IPS-NIHi7 (cell line): ENCODE measurements around the gene IFT52.
A peak's percentile ranks its signal among the peaks of the same experiment; 100 is the strongest.

ENCODE experiments used
- DNase-seq: peaks from one replicate; pipeline ENCODE4 v3.0.0; 2012; ENCODE audit warnings: mixed read lengths; ENCODE audit errors: extremely low spot score

IFT52 gene

GRCh38 chr20:43690943-43691598 is 100.3 kb downstream of the IFT52 start:
- DNase-seq: no peak

- peak; percentile 81 for DNase-seq
Measured at GRCh38 chr20:43691928-43692524, 101.3 kb downstream of the IFT52 start.

- DNase-seq: no peak
Measured at GRCh38 chr20:43694763-43695162, 104.0 kb downstream of the IFT52 start.

- DNase-seq: no peak
Measured at GRCh38 chr20:43695571-43695970, 104.8 kb downstream of the IFT52 start.
